Heart left ventricle (tissue), 16 donors: ENCODE data around the gene SPATA21. TPM values are rescaled to one million over a fixed set of nuclear protein-coding genes. Genes with fewer than 3 reads are reported as not detected.

Experiments used
- ATAC-seq, 4 donors: fragments of 200-7000 bp; cut with Tn5 transposase; one replicate each; pipeline ENCODE4 v1.9.1; 2020 to 2022; ENCODE audit warnings: moderate library complexity in 4 of 4, mild to moderate bottlenecking in 3 of 4, moderate number of reproducible peaks in 1 of 4
- DNase-seq, 5 donors: peaks; one replicate each; pipeline ENCODE4 v3.0.0-alpha.2; 2020
- H3K27ac ChIP-seq, 12 donors: fragments of 200-600 bp; sonication (generic) in 4 of 12; one replicate each; pipeline versions ENCODE4 v1.5.0 to v1.8.0; 2016 to 2022; ENCODE audit warnings: mild to moderate bottlenecking in 2 of 12
- H3K27me3 ChIP-seq, 9 donors: fragments of 200-600 bp; sonication (generic) in 2 of 9; one replicate each; pipeline versions ENCODE4 v1.5.1 to v1.8.0; 2016 to 2022; ENCODE audit warnings: mild to moderate bottlenecking in 3 of 9
- H3K36me3 ChIP-seq, 9 donors: fragments of 200-600 bp; sonication (generic) in 2 of 9; one replicate each; pipeline versions ENCODE4 v1.5.0 to v1.8.0; 2018 to 2022; ENCODE audit warnings: mild to moderate bottlenecking in 2 of 9
- H3K4me1 ChIP-seq, 12 donors: fragments of 200-600 bp; sonication (generic) in 4 of 12; one replicate each; pipeline versions ENCODE4 v1.5.0 to v1.8.0; 2016 to 2022; ENCODE audit warnings: mild to moderate bottlenecking in 3 of 12
- H3K4me3 ChIP-seq, 12 donors: fragments of 200-600 bp; sonication (generic) in 4 of 12; one replicate each; pipeline versions ENCODE4 v1.5.0 to v1.8.0; 2017 to 2022; ENCODE audit warnings: mild to moderate bottlenecking in 9 of 12, moderate library complexity in 4 of 12
- H3K9me3 ChIP-seq, 12 donors: fragments of 200-600 bp; sonication (generic) in 4 of 12; one replicate each; pipeline versions ENCODE4 v1.5.0 to v1.8.0; 2016 to 2022; ENCODE audit warnings: mild to moderate bottlenecking in 1 of 12
- POLR2A ChIP-seq, 2 donors: fragments of 450-650 bp; IDR thresholded peaks; one replicate each; pipeline ENCODE4 v1.6.1; 2017; ENCODE audit warnings: antibody characterized with exemption in 2 of 2, mild to moderate bottlenecking in 2 of 2, moderate library complexity in 2 of 2
- WGBS, 4 donors: extraction: QIAGEN DNeasy Blood & Tissue Kit in 2 of 4; methylation state at CpG; one replicate each; pipeline versions ENCODE4 v1.1.5 to v1.1.7; 2013 to 2018; 5-methylcytosine and 5-hydroxymethylcytosine counted together
- intact Hi-C, 10 donors: fragments of 100-400 bp; cut with DNase I; formaldehyde crosslinking; loops; one replicate each; pipeline versions ENCODE4 v1.11.1 to v1.14.2; 2022
- polyA plus RNA-seq, 2 donors: library from polyadenylated mRNA; stranded (reverse); fragments of 200-250 nt; gene quantifications; one replicate each; pipeline ENCODE4 v1.2.3, GENCODE V29; 2013
- total RNA-seq, 9 donors: library from RNA; depleted of rRNA in 2 of 9; stranded (reverse); fragments of >200 nt in 2 of 9; fragmentation: NEBNext Ultra II Directional in 3 of 9; extraction: Animal tissue kit (Norgen Biotek cat#: 25700) in 3 of 9; gene quantifications; one replicate each; pipeline versions ENCODE4 v1.1.0 to v1.2.4, GENCODE V29; 2016 to 2023
- TF ChIP-seq, protein P1 (sequence below), 12 donors: fragments of 200-600 bp; sonication (generic) in 4 of 12; IDR thresholded peaks; one replicate each; pipeline versions ENCODE4 v1.5.0 to v1.8.0; 2018 to 2022; ENCODE audit warnings: antibody characterized with exemption in 12 of 12, mild to moderate bottlenecking in 5 of 12
- donor health status: ischemic (EF 13 %, LVEDD 7.1; RV severe dilation, severe dysfunction).
- donor health status: healthy with polysubstance abuse.
- donor health status: DM: no; HTN: yes; CAD: no.
- donor health status: DM: no; HTN: no; CAD: no.
- donor health status: ischemic (EF 25% LVEDD 6.9; RV normal size, moderate dysfunction).
- donor health status: ischemic (EF 25% LVEDD 5.7; RV mildly dilated, moderate dysfunction).
- donor health status: healthy.
- donor health status: DM: yes; HTN: yes; CAD: no.
- donor health status: ischemic (EF 35%, LVEDD 5.7; RV mildly dilated, moderate dysfunction).
- donor health status: nonischemic (EF 11% LVEDD 7.7; RV severe dilation, severe dysfunction).
- donor health status: DM: yes; HTN: yes; CAD: no.
- donor health status: PGD.
- donor health status: ischemic (EF 29% LVEDD 5.4; RV normal size, mild dysfunction).
- donor health status: nonischemic (EF 23%, LVEDD 6.1; RV moderate dilation, normal function).

Gene SPATA21
- total and polyA plus RNA-seq, 11 donors, result 0.06 to 0.08 TPM; not detected in 9

DNA sequence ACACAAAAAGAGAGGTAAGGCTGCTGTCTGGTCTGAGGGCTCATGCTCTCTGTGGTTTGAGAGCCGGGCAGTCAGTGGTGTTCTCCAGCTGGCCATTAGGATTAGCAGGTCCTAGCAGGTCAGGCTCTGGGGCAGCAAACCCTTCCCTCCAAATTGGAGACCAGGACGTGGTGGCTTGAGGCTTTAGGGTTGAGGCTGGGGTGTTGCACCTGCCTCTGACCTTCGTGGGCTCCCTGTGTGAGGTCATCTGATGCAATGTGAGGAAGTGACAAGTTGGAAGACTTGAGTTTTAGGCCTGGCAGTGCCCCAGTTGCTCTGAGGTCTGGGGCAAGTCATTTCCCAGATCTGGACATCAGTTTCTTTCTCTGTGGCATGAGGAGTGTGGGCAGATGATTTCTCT lies 45.8 kb downstream of the SPATA21 start:
- Histone ChIP-seq H3K36me3 (peaks cover 0 to 44% (median 32%) of the 10 kb centered on the region in 9 donors), H3K4me1 (peaks cover 0 to 74% (median 59%) of the 10 kb centered on the region in 12 donors)

GRCh38 chr1:16387201-16388188 lies 49.7 kb downstream of the SPATA21 start:
- TF ChIP-seq, protein P1, sequence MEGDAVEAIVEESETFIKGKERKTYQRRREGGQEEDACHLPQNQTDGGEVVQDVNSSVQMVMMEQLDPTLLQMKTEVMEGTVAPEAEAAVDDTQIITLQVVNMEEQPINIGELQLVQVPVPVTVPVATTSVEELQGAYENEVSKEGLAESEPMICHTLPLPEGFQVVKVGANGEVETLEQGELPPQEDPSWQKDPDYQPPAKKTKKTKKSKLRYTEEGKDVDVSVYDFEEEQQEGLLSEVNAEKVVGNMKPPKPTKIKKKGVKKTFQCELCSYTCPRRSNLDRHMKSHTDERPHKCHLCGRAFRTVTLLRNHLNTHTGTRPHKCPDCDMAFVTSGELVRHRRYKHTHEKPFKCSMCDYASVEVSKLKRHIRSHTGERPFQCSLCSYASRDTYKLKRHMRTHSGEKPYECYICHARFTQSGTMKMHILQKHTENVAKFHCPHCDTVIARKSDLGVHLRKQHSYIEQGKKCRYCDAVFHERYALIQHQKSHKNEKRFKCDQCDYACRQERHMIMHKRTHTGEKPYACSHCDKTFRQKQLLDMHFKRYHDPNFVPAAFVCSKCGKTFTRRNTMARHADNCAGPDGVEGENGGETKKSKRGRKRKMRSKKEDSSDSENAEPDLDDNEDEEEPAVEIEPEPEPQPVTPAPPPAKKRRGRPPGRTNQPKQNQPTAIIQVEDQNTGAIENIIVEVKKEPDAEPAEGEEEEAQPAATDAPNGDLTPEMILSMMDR (IDR thresholded peaks at IDR 0.05), result no peak
- no peak for TF ChIP-seq POLR2A (IDR thresholded peaks at IDR 0.05)
- Histone ChIP-seq H3K4me1 (peaks cover 0 to 85% (median 63%) of the 10 kb centered on the region in 12 donors), H3K36me3 (peaks cover 0 to 4% (median 0%) of the 10 kb centered on the region in 9 donors), H3K27ac (peak overlapping the region in 11 of 12 donors; percentile 14 to 81 (median 60)), H3K9me3 (no peaks in the 10 kb centered on the region), H3K27me3 (no peaks in the 10 kb centered on the region), H3K4me3 (peak overlapping the region in 7 of 12 donors; percentile 11 to 47 (median 29))
- 52 to 61% (median 59%) methylated on average over 14 of the region's 14 CpGs for WGBS, 4 donors
- ATAC-seq, result peak in 2 of 4 donors; percentile 5 to 29
- intact Hi-C loops, result no loop called here
- no peak for DNase-seq

More for the DNA sequence above, 45.8 kb downstream of the SPATA21 start:
- peak overlapping the region in 1 of 12 donors; percentile 42 for H3K27ac ChIP-seq
- 54 to 63% (median 59%) methylated on average over 3 of the region's 3 CpGs for WGBS, 4 donors
- ATAC-seq (no peak), DNase-seq (no peak)
- H3K4me3 ChIP-seq, result no peak overlapping the region
- no peak for TF ChIP-seq POLR2A (IDR thresholded peaks at IDR 0.05)
- TF ChIP-seq, protein P1 (IDR thresholded peaks at IDR 0.05), result no peak
- H3K27me3 ChIP-seq, result no peaks in the 10 kb centered on the region
- intact Hi-C loops, result no loop called here
- no peaks in the 10 kb centered on the region for H3K9me3 ChIP-seq

GRCh38 chr1:16386454-16387113 lies 50.6 kb downstream of the SPATA21 start:
- H3K27me3 ChIP-seq, result no peaks in the 10 kb centered on the region
- intact Hi-C loops, result loop anchor here in 1 of 10 donors (1.0 kb wide), 1 partner anchor 18 kb away; no protein-coding TSS in a partner anchor
- H3K4me3 ChIP-seq, result peak overlapping the region in 3 of 12 donors; percentile 41 to 47 (median 44)
- peak; percentile 41 to 80 (median 68) for ATAC-seq
- H3K9me3 ChIP-seq, result no peaks in the 10 kb centered on the region
- TF ChIP-seq POLR2A (IDR thresholded peaks at IDR 0.05), result no peak
- TF ChIP-seq, protein P1 (IDR thresholded peaks at IDR 0.05), result no peak
- WGBS, 4 donors, result 57 to 66% (median 62%) methylated on average over 5 of the region's 5 CpGs
- peak overlapping the region in 11 of 12 donors; percentile 14 to 81 (median 60) for H3K27ac ChIP-seq
- peak in 1 of 5 donors; percentile 58 for DNase-seq
- peaks cover 0 to 76% (median 54%) of the 10 kb centered on the region in 12 donors for H3K4me1 ChIP-seq
- no peaks in the 10 kb centered on the region for H3K36me3 ChIP-seq
